HG03575 (cell line): ENCODE data around the gene STAMBPL1.
"Not testable (repeated sequence)": the region's sequence is repeated elsewhere in the genome, so short reads cannot be mapped to it uniquely, and the experiment has no call there.

ENCODE experiments used
- ATAC-seq: cut with Tn5 transposase; IDR thresholded peaks from one replicate; pipeline ENCODE4 v1.9.1; 2021; ENCODE audit not compliant: unreplicated experiment, insufficient number of reproducible peaks, low FRiP score; ENCODE audit errors: extremely low read depth

Gene STAMBPL1

GRCh38 chr10:88879534-88880281, at the start of gene STAMBPL1:
Gene STAMBPL1, plus strand, starts transcription at chr10:88880245. Its CDS starts 21,464 bp downstream, at chr10:88901709.
- no peak for ATAC-seq

- ATAC-seq = no peak
Measured at GRCh38 chr10:88830643-88831268, 49.3 kb upstream of the STAMBPL1 start.

GRCh38 chr10:88831709-88832108, 48.3 kb upstream of the STAMBPL1 start:
- ATAC-seq = no peak

GRCh38 chr10:88832376-88832775, 47.7 kb upstream of the STAMBPL1 start:
- no peak for ATAC-seq

GRCh38 chr10:88833156-88833555, 46.9 kb upstream of the STAMBPL1 start:
- ATAC-seq = no peak

- no peak for ATAC-seq
Measured at GRCh38 chr10:88833723-88834122, 46.3 kb upstream of the STAMBPL1 start.

- ATAC-seq = no peak
Measured at GRCh38 chr10:88835096-88835909, 44.7 kb upstream of the STAMBPL1 start.

- ATAC-seq = no peak
Measured at GRCh38 chr10:88835910-88836221, 44.2 kb upstream of the STAMBPL1 start.

GRCh38 chr10:88837632-88838031, 42.4 kb upstream of the STAMBPL1 start:
- ATAC-seq = not testable (repeated sequence)

- ATAC-seq = no peak
Measured at GRCh38 chr10:88838766-88839350, 41.2 kb upstream of the STAMBPL1 start.

GRCh38 chr10:88840104-88840503, 39.9 kb upstream of the STAMBPL1 start:
- no peak for ATAC-seq

- ATAC-seq = no peak
Measured at GRCh38 chr10:88840881-88841280, 39.2 kb upstream of the STAMBPL1 start.

- no peak for ATAC-seq
Measured at GRCh38 chr10:88841316-88842111, 38.5 kb upstream of the STAMBPL1 start.

- no peak for ATAC-seq
Measured at GRCh38 chr10:88843171-88843570, 36.9 kb upstream of the STAMBPL1 start.

- no peak for ATAC-seq
Measured at GRCh38 chr10:88848499-88848898, 31.5 kb upstream of the STAMBPL1 start.

- ATAC-seq = no peak
Measured at GRCh38 chr10:88849234-88849633, 30.8 kb upstream of the STAMBPL1 start.

- ATAC-seq = no peak
Measured at GRCh38 chr10:88850712-88851111, 29.3 kb upstream of the STAMBPL1 start.

GRCh38 chr10:88851706-88852105, 28.3 kb upstream of the STAMBPL1 start, which contains the start of gene ANKRD22:
Gene ANKRD22, minus strand, starts transcription at chr10:88851844. Its CDS starts 237 bp downstream, at chr10:88851607.
- no peak for ATAC-seq

GRCh38 chr10:88852327-88852726, 27.7 kb upstream of the STAMBPL1 start:
- no peak for ATAC-seq
